Kidney (tissue), 14 donors: ENCODE data around the gene PCDHGA1. TPM values are rescaled to one million over a fixed set of nuclear protein-coding genes. Genes with fewer than 3 reads are reported as not detected.
"Not testable (repeated sequence)": the region's sequence is repeated elsewhere in the genome, so short reads cannot be mapped to it uniquely, and the experiment has no call there.

Experiments used
- DNase-seq, 5 donors: peaks; one replicate each; pipeline ENCODE4 v3.0.0-alpha.2; 2013 to 2020
- FAIRE-seq: peaks from 2 replicates; lab custom pipeline; 2012; peaks lifted over from hg19 to GRCh38; lab: Jason Lieb, UNC
- H3K27ac ChIP-seq, 2 donors: one replicate each; pipeline ENCODE4 v1.7.0; 2013; ENCODE audit warnings: low read depth in 2 of 2, low read length in 2 of 2, inconsistent platforms in 1 of 2
- H3K27me3 ChIP-seq: one replicate; pipeline ENCODE4 v1.7.1; 2013; ENCODE audit warnings: low read length, inconsistent platforms; ENCODE audit not compliant: control insufficient read depth, insufficient read depth
- H3K36me3 ChIP-seq, 3 donors: one replicate each; pipeline versions ENCODE4 v1.7.0 to v1.7.1; 2013; ENCODE audit warnings: low read length in 3 of 3, control low read depth in 1 of 3, inconsistent platforms in 1 of 3; ENCODE audit not compliant: insufficient read depth in 3 of 3, control insufficient read depth in 2 of 3
- H3K4me1 ChIP-seq, 3 donors: one replicate each; pipeline versions ENCODE4 v1.7.0 to v1.7.1; 2013; ENCODE audit warnings: low read length in 3 of 3, inconsistent platforms in 1 of 3, low read depth in 1 of 3; ENCODE audit not compliant: control insufficient read depth in 2 of 3, insufficient read depth in 2 of 3
- H3K4me3 ChIP-seq, 3 donors: one replicate each; pipeline versions ENCODE4 v1.7.0 to v1.8.1; 2013; ENCODE audit warnings: low read length in 3 of 3, control low read depth in 1 of 3, inconsistent platforms in 1 of 3
- H3K9ac ChIP-seq, 3 donors: one replicate each; pipeline versions ENCODE4 v1.7.0 to v1.7.1; 2013; ENCODE audit warnings: low read length in 3 of 3, control low read depth in 1 of 3, inconsistent platforms in 1 of 3
- H3K9me3 ChIP-seq, 3 donors: one replicate each; pipeline versions ENCODE4 v1.7.0 to v1.7.1; 2013; ENCODE audit warnings: low read length in 3 of 3, control low read depth in 1 of 3, inconsistent platforms in 1 of 3; ENCODE audit not compliant: control insufficient read depth in 2 of 3, insufficient read depth in 1 of 3
- intact Hi-C: fragments of 100-400 bp; cut with DNase I; formaldehyde crosslinking; loops from one replicate; pipeline ENCODE4 v1.11.1; 2022
- polyA plus RNA-seq: library from polyadenylated mRNA; stranded (reverse); fragments of 350-450 nt; fragmentation: Illumina TruSeq; extraction: RNeasy Lipid Tissue Mini Kit (QIAGEN cat#74804); gene quantifications from one replicate; pipeline ENCODE4 v1.2.3, GENCODE V29; 2014; ENCODE audit warnings: low read depth, low replicate concordance; ENCODE audit not compliant: insufficient read depth
- total RNA-seq: library from RNA; stranded (reverse); fragmentation: NEBNext Ultra II Directional; extraction: Animal tissue kit (Norgen Biotek cat#: 25700); gene quantifications from one replicate; pipeline ENCODE4 v1.2.1, GENCODE V29; 2021
- TF ChIP-seq, protein P1 (sequence below): IDR thresholded peaks from 3 replicates; pipeline ENCODE4 v1.5.1; 2012; ENCODE audit warnings: mild to moderate bottlenecking, moderate library complexity, borderline replicate concordance; ENCODE audit not compliant: insufficient read depth; ENCODE audit errors: extremely low read depth
- donor health status: control.
- donor health status: control.
- donor health status: control.
- donor health status: control.
- donor health status: control.
- donor health status: DM: yes; HTN: yes; CAD: no.
- donor health status: Normal renal cell carcinoma (clear cell type).

The PCDHGA1 gene
- total and polyA plus RNA-seq, 2 donors from 2014 or later = 0.19 to 0.69 TPM

DNA sequence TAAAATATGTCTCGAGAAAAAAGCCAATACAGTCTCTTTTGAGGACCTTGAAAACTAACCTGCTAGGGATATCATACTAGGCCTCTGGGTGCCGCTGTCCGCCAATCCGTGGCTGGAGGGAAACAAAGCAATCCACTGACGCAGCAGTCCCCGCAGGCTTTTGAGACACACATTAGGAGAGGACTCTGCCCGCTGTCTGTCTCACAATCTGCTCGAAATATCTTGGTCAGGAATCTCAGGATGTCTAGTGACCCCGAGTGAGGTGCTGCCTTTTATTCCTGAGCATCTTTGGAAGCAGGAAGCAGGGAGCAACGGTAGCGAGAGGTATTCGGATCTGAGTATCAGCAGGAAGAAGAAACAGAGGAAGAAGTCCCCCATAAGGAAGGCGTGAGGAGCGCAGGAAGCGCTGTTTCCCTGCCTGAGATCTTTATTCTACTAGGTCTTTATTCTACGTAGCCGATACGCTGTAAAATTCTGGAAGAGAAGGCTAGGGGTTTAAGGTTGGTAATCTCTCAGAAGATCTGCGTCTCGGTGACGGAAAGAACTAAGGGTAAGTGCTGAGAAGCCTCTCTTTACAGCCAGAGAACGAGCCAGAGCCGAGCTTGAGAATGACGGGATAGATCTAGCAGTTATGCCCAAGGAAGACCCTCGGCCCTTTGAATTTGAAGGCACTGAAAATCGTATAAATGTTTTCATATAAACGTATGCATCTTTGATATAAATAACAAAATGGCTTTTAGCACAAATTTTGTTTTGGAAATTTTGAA lies 4.0 kb upstream of the PCDHGA1 start:
- H3K27me3 ChIP-seq = no peaks in the 10 kb centered on the region
- intact Hi-C loops = no loop called here
- no peaks in the 10 kb centered on the region for H3K36me3 ChIP-seq
- TF ChIP-seq, protein P1, sequence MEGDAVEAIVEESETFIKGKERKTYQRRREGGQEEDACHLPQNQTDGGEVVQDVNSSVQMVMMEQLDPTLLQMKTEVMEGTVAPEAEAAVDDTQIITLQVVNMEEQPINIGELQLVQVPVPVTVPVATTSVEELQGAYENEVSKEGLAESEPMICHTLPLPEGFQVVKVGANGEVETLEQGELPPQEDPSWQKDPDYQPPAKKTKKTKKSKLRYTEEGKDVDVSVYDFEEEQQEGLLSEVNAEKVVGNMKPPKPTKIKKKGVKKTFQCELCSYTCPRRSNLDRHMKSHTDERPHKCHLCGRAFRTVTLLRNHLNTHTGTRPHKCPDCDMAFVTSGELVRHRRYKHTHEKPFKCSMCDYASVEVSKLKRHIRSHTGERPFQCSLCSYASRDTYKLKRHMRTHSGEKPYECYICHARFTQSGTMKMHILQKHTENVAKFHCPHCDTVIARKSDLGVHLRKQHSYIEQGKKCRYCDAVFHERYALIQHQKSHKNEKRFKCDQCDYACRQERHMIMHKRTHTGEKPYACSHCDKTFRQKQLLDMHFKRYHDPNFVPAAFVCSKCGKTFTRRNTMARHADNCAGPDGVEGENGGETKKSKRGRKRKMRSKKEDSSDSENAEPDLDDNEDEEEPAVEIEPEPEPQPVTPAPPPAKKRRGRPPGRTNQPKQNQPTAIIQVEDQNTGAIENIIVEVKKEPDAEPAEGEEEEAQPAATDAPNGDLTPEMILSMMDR = no peak
- peak overlapping the region in 1 of 3 donors; percentile 28 for H3K9ac ChIP-seq
- H3K4me1 ChIP-seq = no peaks in the 10 kb centered on the region
- H3K27ac ChIP-seq = no peak overlapping the region
- FAIRE-seq (no peak), DNase-seq (peak in 4 of 5 donors; percentile 54 to 73 (median 61))
- peaks cover 0 to 34% (median 11%) of the 10 kb centered on the region in 3 donors for H3K9me3 ChIP-seq
- peak overlapping the region; percentile 28 to 63 (median 53) for H3K4me3 ChIP-seq

DNA sequence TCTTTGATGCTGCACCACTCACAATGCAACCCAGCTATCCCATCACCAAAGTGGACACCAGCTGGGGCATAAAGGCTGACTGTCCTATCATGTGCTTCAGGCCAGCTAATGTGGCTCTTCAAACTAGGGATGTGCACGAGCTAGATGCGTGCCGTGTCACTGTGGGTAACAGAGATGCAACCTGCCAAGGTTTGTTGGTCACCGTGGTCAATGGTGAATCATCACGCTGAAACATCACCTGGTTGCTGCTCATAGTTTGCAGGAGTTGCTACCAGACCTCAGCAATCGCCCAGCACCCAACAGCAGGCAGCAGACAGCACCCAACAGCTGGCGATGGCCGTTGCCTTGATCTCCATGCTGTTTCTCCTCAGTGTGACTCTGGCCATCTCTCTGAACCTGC lies 2.1 kb upstream of the PCDHGA1 start:
- H3K9me3 ChIP-seq = peaks cover 0 to 39% (median 16%) of the 10 kb centered on the region in 3 donors

DNA sequence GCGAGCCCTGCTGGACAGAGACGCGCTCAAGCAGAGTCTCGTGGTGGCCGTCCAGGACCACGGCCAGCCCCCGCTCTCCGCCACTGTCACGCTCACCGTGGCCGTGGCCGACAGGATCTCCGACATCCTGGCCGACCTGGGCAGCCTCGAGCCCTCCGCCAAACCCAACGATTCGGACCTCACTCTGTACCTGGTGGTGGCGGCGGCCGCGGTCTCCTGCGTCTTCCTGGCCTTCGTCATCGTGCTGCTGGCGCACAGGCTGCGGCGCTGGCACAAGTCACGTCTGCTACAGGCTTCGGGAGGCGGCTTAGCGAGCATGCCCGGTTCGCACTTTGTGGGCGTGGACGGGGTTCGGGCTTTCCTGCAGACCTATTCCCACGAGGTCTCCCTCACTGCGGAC lies 2.3 kb downstream of the PCDHGA1 start:
- H3K27ac ChIP-seq, H3K4me1 ChIP-seq, H3K9ac ChIP-seq, FAIRE-seq, DNase-seq, H3K27me3 ChIP-seq, H3K36me3 ChIP-seq, intact Hi-C loops, H3K4me3 ChIP-seq: not testable (repeated sequence)
- H3K9me3 ChIP-seq = peaks cover 0 to 45% (median 18%) of the 10 kb centered on the region in 3 donors

More for the DNA sequence above, 2.1 kb upstream of the PCDHGA1 start:
- Histone ChIP-seq H3K27ac (no peak overlapping the region), H3K9ac (no peak overlapping the region), H3K36me3 (no peaks in the 10 kb centered on the region), H3K27me3 (no peaks in the 10 kb centered on the region), H3K4me1 (no peaks in the 10 kb centered on the region), H3K4me3 (no peak overlapping the region)
- TF ChIP-seq, protein P1 = no peak
- intact Hi-C loops = no loop called here
- FAIRE-seq (no peak), DNase-seq (no peak)

DNA sequence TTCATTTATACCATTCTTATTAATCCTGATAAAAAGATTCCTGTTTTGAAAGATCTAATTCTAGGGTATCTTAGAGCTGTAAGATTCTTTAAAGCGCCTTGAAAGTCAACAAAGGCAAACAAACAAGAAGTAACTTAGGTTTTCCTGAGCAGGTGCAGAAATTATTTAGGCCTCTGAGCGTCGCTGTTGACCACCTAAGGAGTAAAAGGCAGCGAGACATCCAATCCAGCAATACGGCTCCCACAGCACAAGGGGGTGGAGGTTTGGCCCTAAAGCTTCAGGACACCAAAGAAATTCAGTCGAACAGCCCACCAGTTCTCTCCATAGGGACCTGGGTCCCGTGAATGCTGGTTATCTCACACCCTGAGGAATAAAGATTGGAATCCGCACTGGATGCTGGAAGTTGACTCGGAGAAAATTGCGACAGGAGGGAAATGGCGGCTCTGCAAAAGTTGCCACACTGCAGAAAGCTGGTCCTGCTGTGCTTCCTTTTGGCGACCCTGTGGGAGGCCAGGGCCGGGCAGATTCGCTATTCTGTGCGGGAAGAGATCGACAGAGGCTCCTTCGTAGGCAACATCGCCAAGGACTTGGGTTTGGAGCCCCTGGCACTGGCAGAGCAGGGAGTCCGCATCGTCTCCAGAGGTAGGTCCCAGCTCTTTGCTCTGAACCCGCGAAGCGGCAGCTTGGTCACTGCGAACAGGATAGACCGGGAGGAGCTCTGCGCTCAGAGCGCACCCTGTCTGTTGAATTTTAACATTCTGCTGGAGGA lies 8.4 kb downstream of the PCDHGA1 start, which contains the start of gene PCDHGA2:
PCDHGA2 (plus strand) TSS at position 223 of the 769 bp plus-strand sequence.
- FAIRE-seq = no peak
- intact Hi-C loops = no loop called here

DNA sequence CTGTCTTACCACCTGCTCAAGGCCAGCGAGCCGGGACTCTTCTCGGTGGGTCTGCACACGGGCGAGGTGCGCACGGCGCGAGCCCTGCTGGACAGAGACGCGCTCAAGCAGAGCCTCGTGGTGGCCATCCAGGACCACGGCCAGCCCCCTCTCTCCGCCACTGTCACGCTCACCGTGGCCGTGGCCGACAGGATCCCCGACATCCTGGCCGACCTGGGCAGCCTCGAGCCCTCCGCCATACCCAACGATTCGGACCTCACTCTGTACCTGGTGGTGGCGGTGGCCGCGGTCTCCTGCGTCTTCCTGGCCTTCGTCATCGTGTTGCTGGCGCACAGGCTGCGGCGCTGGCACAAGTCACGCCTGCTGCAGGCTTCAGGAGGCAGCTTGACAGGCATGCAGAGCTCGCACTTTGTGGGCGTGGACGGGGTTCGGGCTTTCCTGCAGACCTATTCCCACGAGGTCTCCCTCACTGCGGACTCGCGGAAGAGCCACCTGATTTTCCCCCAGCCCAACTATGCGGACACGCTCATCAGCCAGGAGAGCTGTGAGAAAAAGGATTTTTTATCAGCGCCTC lies 10.6 kb downstream of the PCDHGA1 start:
- DNase-seq, H3K27ac ChIP-seq, H3K4me1 ChIP-seq, H3K27me3 ChIP-seq, H3K9ac ChIP-seq, FAIRE-seq, H3K36me3 ChIP-seq, H3K4me3 ChIP-seq, intact Hi-C loops: not testable (repeated sequence)
- H3K9me3 ChIP-seq = peaks cover 2 to 66% (median 24%) of the 10 kb centered on the region in 3 donors

More for the DNA sequence above, 8.4 kb downstream of the PCDHGA1 start, which contains the start of gene PCDHGA2:
- TF ChIP-seq, protein P1 = peak; percentile 18
- no peaks in the 10 kb centered on the region for H3K27me3 ChIP-seq
- H3K4me3 ChIP-seq = peak within 1 kb of the TSS; percentile 31 to 55 (median 42)
- DNase-seq = peak in 3 of 5 donors; percentile 57 to 80 (median 76)
- no peak within 1 kb of the TSS for H3K9ac ChIP-seq
- peaks cover 0 to 56% (median 26%) of the 10 kb centered on the region in 3 donors for H3K9me3 ChIP-seq
- H3K27ac ChIP-seq = no peak within 1 kb of the TSS
- no peaks in the 10 kb centered on the region for H3K36me3 ChIP-seq
- no peaks in the 10 kb centered on the region for H3K4me1 ChIP-seq
